Activated CD4-positive, alpha-beta T cell treated with anti-CD3 and anti-CD28 coated beads, Interleukin-2, amount 10 ng/mL, durations not matched to agents 24 days and 14 days (primary cell): ENCODE measurements around the gene BLOC1S6. TPM values are rescaled to one million over a fixed set of nuclear protein-coding genes. Genes with fewer than 3 reads are reported as not detected.
"Not testable (repeated sequence)": the region's sequence is repeated elsewhere in the genome, so short reads cannot be mapped to it uniquely, and the experiment has no call there.

Source experiments
- DNase-seq: peaks from one replicate; pipeline ENCODE4 v3.0.0; 2022
- H3K27ac Mint-ChIP-seq: one replicate; pipeline ENCODE4 v1.8.0; 2022; ENCODE audit warnings: mild to moderate bottlenecking, mixed read lengths
- H3K27me3 Mint-ChIP-seq: one replicate; pipeline ENCODE4 v1.8.0; 2022; ENCODE audit warnings: mixed read lengths
- H3K36me3 Mint-ChIP-seq: one replicate; pipeline ENCODE4 v1.8.0; 2022; ENCODE audit warnings: low read depth, mild to moderate bottlenecking, mixed read lengths
- H3K4me1 Mint-ChIP-seq: one replicate; pipeline ENCODE4 v1.8.0; 2021; ENCODE audit warnings: mixed read lengths
- H3K4me3 Mint-ChIP-seq: one replicate; pipeline ENCODE4 v1.8.0; 2022; ENCODE audit warnings: mild to moderate bottlenecking, moderate library complexity, mixed read lengths
- H3K9me3 Mint-ChIP-seq: one replicate; pipeline ENCODE4 v1.8.0; 2021; ENCODE audit warnings: mixed read lengths
- intact Hi-C: fragments of 100-400 bp; cut with micrococcal nuclease; formaldehyde crosslinking; loops from one replicate; pipeline ENCODE4 v1.15.1; 2023
- total RNA-seq: library from RNA; stranded (reverse); gene quantifications from 2 replicates; pipeline ENCODE4 v1.2.3, GENCODE V29; 2022

The BLOC1S6 gene
- total RNA-seq, 1 donor from 2014 or later = 44.8 TPM

DNA sequence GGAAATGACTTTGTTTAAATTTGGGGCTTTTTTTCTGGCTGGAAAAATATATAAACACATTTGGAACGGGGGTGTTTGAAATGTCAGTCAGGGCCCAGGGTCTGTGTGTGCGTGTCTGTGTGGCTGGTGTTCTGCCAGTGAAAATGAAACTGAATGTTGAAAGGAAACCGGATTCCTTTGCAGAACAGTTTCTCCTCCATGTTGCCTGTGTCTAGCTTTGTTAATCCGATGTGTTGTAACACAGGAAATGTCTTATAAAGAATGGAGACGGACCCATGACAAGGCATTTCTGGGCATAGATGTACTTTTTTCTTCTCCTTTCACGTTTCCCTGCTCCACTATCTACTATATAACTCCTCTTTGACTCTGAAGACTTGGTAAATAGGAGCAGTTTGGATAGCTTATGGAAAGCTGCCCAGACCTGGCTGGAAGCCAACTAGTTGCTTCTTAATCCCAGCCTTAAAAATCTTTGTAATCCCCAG lies 50.4 kb downstream of the BLOC1S6 start:
- H3K27me3 Mint-ChIP-seq = no peaks in the 10 kb centered on the region
- H3K36me3 Mint-ChIP-seq = peaks cover 42% of the 10 kb centered on the region
- peak overlapping the region; percentile 100 for H3K4me3 Mint-ChIP-seq
- peak; percentile 88 for DNase-seq
- intact Hi-C loops = loop anchor here (1.0 to 2.0 kb wide), 2 partner anchors 115 to 437 kb away; partner anchors contain the start of gene SLC30A4
- H3K27ac Mint-ChIP-seq = peak overlapping the region; percentile 94
- H3K4me1 Mint-ChIP-seq = peaks cover 61% of the 10 kb centered on the region
- no peaks in the 10 kb centered on the region for H3K9me3 Mint-ChIP-seq

DNA sequence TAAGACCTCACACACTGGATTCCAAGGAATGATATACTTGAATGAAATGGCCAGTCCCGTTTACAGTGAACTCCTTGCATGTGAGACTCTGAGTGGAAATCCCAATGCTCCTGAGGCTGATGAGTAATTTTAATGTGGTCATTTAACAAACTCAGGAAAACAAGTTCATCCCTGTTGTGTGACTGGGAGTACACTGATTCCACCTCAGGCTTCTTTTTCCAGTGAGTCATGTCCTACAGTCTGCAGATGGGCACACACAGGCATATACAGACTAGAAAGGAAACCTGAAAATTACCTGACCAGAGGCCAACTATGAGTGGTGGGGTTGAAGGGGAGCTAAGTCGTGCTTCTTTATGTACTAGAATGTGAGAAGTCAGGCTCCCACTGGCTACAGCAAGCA lies 53.4 kb downstream of the BLOC1S6 start:
- no peak for DNase-seq
- no peaks in the 10 kb centered on the region for H3K9me3 Mint-ChIP-seq
- intact Hi-C loops = no loop called here
- peaks cover 56% of the 10 kb centered on the region for H3K36me3 Mint-ChIP-seq
- no peak overlapping the region for H3K4me3 Mint-ChIP-seq
- H3K27ac Mint-ChIP-seq = peak overlapping the region; percentile 64
- peaks cover 75% of the 10 kb centered on the region for H3K4me1 Mint-ChIP-seq
- H3K27me3 Mint-ChIP-seq = no peaks in the 10 kb centered on the region

DNA sequence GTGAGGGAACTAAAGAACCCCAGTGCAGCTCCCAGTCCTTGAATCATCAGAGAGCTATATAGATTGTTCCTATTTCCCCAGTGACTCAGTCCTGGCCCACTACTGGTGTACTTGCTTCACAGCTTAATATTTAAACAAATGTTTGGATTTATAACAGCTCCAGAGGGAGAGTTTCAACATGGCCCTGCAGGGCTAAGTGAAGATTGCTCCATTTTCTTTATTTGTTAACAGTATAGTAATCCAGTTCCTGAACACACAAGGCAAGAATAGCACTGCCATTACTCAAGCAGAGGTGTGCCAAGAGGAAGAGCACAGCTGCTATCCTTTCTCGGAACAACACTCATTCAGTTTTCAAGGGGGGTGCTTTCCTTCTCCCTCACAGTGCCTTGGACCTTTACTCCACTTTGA lies 54.2 kb downstream of the BLOC1S6 start:
- DNase-seq = no peak
- no peak overlapping the region for H3K4me3 Mint-ChIP-seq
- peaks cover 58% of the 10 kb centered on the region for H3K36me3 Mint-ChIP-seq

DNA sequence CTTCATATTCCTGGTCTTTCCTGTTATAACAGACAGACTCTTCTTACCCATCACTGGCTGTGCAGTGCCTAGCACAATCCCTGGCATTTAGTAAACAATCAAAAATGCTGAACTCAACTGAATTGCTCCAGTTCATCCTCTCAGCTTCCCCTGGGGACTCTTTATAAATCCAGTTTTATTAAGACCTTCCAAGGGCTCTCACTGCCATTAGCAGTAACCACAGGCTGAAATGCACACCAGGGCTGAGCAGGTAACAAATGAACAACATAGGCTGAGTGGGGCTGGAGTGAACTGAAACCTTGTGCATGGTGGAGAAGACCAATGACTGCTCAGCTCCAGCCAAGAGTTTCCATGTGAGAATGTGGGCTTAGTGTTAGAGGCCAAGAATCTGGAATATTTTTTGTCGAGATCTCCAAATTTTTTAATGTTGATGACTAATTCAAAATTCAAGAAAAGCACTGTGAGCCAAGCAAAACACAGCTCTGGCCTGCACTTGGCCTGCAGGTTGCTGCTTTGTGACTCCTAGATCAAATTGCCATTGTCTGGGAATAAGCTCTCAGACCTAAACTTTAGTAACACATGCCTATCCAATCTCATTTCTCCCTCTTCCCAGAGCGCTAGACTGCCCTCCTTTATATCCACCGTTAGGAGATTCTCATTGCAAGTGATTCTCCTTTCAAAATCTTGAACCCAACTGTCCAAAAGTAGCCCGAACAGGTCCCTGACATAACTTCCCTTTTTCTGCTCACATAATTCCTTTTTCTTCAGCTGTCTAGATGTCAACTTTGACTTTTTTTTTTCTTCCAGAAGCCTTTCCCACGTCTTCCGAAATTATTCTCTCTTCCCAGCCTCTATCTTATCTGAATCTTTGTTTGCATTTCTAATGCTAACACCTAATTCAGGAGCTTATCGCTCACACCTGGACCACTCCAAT lies 55.1 kb downstream of the BLOC1S6 start:
- no peak for DNase-seq
- Mint-ChIP-seq H3K27ac (no peak overlapping the region), H3K36me3 (peaks cover 54% of the 10 kb centered on the region), H3K9me3 (no peaks in the 10 kb centered on the region), H3K4me3 (no peak overlapping the region), H3K27me3 (no peaks in the 10 kb centered on the region), H3K4me1 (peaks cover 77% of the 10 kb centered on the region)
- intact Hi-C loops = no loop called here

More for the DNA sequence above, 54.2 kb downstream of the BLOC1S6 start:
- Mint-ChIP-seq H3K27ac (peak overlapping the region; percentile 40), H3K9me3 (no peaks in the 10 kb centered on the region), H3K4me1 (peaks cover 77% of the 10 kb centered on the region), H3K27me3 (no peaks in the 10 kb centered on the region)
- intact Hi-C loops = no loop called here

DNA sequence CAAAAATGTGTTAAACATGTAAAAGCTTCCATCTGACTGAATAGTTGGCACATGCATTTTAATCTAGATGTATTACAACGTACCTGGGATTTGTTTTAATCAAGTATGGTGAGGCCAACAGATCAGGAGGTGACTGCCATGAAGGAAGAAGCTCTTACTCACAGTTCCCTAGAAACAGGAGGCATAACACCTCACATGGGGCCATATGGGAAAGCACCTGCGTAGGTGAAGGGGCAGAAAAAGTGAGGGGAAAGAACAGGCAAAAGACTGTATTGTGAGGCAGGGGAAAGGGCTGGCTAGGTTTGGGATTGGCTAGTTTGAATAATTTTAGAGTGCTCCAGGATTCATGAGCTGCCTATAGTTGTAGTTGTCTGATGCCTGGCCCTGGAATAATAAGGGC lies 57.3 kb downstream of the BLOC1S6 start:
- DNase-seq = no peak
- no peaks in the 10 kb centered on the region for H3K27me3 Mint-ChIP-seq
- H3K27ac Mint-ChIP-seq = peak overlapping the region; percentile 67
- peaks cover 67% of the 10 kb centered on the region for H3K4me1 Mint-ChIP-seq
- H3K36me3 Mint-ChIP-seq = peaks cover 39% of the 10 kb centered on the region
- intact Hi-C loops = no loop called here
- peak overlapping the region; percentile 13 for H3K4me3 Mint-ChIP-seq
- no peaks in the 10 kb centered on the region for H3K9me3 Mint-ChIP-seq

DNA sequence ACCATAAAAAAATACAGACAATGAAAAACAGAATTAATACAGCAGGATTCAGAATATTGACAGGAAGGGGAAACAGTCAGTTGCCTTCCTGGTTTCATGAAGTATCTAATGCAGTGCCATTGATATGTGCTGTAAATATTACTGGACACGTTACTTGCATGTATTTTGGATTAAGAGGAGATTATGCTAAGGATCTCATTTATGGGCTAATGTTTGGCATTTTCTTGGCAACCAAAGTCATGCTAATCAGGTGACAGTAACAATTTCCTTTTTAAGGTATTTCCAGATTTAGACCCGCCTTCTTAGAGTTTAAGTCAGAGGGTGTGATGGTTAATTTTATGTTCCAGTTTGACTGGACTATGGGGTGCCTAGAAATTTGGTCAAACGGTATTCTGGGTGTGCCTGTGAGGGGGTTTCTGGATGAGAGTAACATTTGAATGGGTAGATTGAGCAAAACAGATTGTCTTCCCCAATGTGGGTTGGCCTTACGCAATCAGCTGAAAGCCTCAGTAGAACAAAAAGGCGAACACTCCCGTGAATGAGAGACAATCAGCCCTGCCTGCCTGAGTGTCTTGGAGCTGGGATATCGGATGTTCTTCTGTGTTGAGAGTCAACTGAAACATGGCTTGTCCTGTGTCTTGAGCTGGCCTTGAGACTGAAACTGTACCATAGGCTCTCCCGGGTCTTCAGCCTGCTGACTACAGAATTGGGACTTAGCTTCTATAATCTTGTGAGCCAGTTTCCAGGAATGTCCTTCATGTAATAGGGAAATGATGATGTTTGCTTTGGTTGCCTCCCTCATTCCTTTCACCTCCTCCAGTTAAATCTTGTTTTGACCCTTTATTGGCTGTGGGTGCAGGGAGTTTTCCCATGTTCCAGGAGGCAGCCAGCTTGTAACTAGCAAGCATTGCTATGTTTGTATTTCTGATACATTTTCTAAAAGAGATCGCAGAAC lies 58.1 kb downstream of the BLOC1S6 start:
- intact Hi-C loops = no loop called here
- peaks cover 36% of the 10 kb centered on the region for H3K36me3 Mint-ChIP-seq
- DNase-seq = no peak

DNA sequence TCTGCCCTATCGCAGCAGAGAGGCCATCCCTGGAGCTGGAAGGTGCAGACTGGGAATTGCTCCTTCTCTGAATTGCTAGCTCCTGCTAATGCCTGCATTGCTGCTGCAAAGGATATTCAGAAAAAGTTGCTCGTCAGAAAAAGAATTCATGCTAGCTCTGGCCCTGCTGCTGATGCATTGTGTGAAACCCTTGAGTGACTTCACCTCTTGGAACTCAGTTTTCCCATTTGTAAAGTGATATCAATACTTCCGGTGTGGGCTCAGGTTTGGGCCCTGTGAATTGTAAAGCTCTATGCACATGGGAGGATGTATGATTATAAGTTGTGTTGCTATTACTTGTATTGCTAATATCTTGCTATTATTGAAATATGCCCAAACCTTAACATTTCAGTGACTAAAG lies 59.0 kb downstream of the BLOC1S6 start:
- Mint-ChIP-seq H3K36me3 (peaks cover 38% of the 10 kb centered on the region), H3K4me3 (no peak overlapping the region), H3K27ac (peak overlapping the region; percentile 48), H3K4me1 (peaks cover 56% of the 10 kb centered on the region), H3K27me3 (no peaks in the 10 kb centered on the region), H3K9me3 (no peaks in the 10 kb centered on the region)
- no peak for DNase-seq
- intact Hi-C loops = no loop called here

More for the DNA sequence above, 58.1 kb downstream of the BLOC1S6 start:
- Mint-ChIP-seq H3K27ac (peak overlapping the region; percentile 67), H3K4me1 (peaks cover 65% of the 10 kb centered on the region), H3K27me3 (no peaks in the 10 kb centered on the region), H3K4me3 (peak overlapping the region; percentile 1), H3K9me3 (no peaks in the 10 kb centered on the region)

DNA sequence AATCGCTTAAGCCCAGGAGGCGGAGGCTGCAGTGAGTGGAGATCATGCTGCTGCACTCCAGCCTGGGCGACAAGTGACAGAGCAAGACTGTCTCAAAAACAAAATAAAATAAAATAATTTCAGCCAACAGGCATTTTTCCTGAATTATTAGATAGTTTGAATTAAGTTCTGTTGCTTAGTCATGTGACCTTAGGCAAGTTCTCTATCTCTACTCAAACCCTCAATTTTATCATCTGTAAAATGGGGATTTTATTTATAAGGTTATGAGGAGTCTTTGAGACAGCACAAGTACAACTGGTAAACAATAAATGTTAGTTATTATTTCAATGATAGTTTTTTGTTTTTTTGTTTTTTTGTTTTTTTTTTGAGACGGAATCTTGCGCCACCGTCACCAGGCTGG lies 60.6 kb downstream of the BLOC1S6 start:
- H3K36me3 Mint-ChIP-seq = peaks cover 30% of the 10 kb centered on the region

DNA sequence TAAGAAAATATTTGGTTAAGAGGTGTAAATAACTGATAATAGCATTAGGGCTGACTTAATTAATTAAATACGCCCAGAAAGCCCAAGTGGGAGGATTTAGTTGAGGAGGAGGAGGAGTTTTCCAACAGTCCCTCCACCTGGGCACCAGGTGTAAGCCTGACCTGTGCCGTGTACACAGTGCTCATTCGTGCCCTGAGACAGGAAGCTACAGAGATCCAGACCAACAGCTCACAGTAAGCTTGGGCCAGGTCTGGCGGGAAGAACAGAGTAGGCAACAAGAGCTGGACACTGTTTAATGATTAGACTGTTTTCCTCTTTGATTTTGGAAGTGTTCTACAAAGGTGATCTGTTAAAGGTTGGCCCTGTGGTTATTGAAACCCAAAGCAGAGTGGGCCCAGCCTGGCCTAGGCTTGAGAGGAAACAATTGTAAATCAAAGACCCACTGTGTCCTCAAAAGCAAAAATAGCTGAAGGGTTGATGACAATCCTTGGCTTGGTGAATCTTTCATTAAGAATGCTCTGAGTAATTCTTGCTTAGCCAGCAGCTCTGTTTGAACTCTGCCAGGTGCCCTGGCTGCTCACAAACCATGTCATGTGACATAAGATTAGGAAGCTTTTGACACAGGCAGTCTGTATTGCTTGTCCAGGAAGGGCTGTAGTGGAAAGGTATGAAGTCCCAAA lies 61.5 kb downstream of the BLOC1S6 start:
- H3K4me1 Mint-ChIP-seq = peaks cover 49% of the 10 kb centered on the region
- no peaks in the 10 kb centered on the region for H3K27me3 Mint-ChIP-seq
- H3K36me3 Mint-ChIP-seq = peaks cover 29% of the 10 kb centered on the region
- no peak for DNase-seq
- intact Hi-C loops = no loop called here
- peak overlapping the region; percentile 19 for H3K4me3 Mint-ChIP-seq
- peak overlapping the region; percentile 74 for H3K27ac Mint-ChIP-seq
- H3K9me3 Mint-ChIP-seq = no peaks in the 10 kb centered on the region

More for the DNA sequence above, 60.6 kb downstream of the BLOC1S6 start:
- intact Hi-C loops = no loop called here
- Mint-ChIP-seq H3K4me3 (no peak overlapping the region), H3K27me3 (no peaks in the 10 kb centered on the region), H3K4me1 (peaks cover 43% of the 10 kb centered on the region), H3K9me3 (no peaks in the 10 kb centered on the region), H3K27ac (no peak overlapping the region)
- DNase-seq = no peak

DNA sequence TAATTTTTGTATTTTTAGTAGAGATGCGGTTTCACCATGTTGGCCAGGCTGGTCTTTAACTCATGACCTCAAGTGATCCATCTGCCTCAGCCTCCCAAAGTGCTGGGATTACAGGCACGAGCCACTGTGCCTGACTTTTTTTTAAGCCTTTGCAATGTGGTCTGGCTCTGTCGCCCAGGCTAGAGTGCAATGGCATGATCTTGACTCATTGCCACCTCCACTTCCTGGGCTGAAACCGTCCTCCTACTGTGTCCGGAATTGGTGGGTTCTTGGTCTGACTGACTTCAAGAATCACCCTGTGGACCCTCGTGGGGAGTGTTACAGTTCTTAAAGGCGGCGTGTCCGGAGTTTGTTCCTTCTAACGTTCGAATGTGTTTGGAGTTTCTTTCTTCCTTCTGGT lies 62.8 kb downstream of the BLOC1S6 start:
- peaks cover 27% of the 10 kb centered on the region for H3K36me3 Mint-ChIP-seq
- H3K27me3 Mint-ChIP-seq, H3K4me3 Mint-ChIP-seq, intact Hi-C loops, DNase-seq, H3K9me3 Mint-ChIP-seq: not testable (repeated sequence)
- H3K27ac Mint-ChIP-seq = peak overlapping the region; percentile 35
- H3K4me1 Mint-ChIP-seq = peaks cover 45% of the 10 kb centered on the region

DNA sequence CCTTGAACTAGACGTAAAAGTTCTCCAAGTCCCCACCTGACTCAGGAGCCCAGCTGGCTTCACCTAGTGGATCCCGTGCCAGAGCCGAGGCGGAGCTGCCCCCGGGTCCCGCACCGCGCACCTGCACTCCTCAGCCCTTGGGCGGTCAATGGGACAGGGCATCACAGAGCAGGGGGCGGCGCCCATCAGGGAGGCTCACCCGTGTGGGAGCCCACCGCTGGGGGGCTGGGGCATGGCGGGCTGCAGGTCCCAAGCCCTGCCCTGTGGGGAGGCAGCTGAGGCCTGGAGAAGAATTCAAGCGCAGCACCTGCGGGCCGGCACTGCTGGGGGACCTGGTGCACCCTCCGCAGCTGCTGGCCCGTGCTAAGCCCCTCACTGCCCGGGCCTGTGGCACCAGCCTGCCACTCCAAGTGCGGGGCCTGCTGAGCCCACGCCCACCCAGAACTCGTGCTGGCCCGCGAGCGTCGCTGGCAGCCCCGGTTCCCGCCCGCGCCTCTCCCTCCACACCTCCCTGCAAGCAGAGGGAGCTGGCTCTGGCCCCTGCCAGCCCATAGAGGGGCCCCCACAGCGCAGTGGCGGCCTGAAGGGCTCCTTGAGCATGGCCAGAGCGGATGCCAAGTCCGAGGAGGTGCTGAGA lies 63.8 kb downstream of the BLOC1S6 start:
- Mint-ChIP-seq H3K27ac (no peak overlapping the region), H3K9me3 (peaks cover 4% of the 10 kb centered on the region), H3K27me3 (no peaks in the 10 kb centered on the region), H3K36me3 (peaks cover 21% of the 10 kb centered on the region), H3K4me1 (peaks cover 42% of the 10 kb centered on the region), H3K4me3 (no peak overlapping the region)
- intact Hi-C loops = no loop called here
- no peak for DNase-seq

DNA sequence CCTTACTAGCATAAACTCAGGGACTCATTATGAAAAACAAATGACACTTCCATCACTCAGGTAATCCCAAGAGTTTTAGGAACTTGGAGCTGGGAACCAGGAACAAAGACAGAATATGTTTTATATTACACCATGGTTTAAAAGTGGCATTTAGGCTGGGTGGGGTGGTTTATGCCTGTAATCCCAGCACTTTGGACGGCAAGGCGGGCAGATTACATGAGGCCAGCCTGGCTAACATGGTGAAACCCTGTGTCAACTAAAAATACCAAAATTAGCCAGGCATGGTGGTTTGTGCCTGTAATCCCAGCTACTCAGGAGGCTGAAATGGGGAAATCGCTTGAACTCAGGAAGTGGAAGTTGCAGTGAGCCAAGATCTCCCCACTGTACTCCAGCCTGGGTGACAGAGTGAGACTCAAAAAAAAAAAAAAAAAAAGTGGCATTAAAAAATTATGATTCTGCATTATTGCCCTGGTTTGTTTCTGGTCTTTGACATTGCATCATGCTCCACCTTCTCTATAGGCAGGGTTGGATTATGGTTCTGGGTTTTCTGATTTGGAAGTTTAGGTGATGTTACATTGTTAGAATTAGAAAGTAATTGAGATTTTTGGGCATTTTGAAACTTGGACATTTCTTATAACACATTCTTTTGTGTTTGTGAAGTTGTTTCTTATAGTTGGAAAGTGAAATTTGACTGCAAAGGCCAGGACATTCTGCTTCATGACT lies 66.7 kb downstream of the BLOC1S6 start:
- no peak overlapping the region for H3K27ac Mint-ChIP-seq
- intact Hi-C loops = no loop called here
- DNase-seq = no peak
- H3K27me3 Mint-ChIP-seq = no peaks in the 10 kb centered on the region
- H3K9me3 Mint-ChIP-seq = peaks cover 4% of the 10 kb centered on the region
- H3K4me1 Mint-ChIP-seq = peaks cover 34% of the 10 kb centered on the region
- H3K4me3 Mint-ChIP-seq = no peak overlapping the region
- peaks cover 25% of the 10 kb centered on the region for H3K36me3 Mint-ChIP-seq
